GM12878 (cell line): Measurements from ENCODE around the gene NLGN1. TPM values are rescaled to one million over a fixed set of nuclear protein-coding genes. Genes with fewer than 3 reads are reported as not detected.

Experiments
- ATAC-seq: fragments of 200-7000 bp; cut with Tn5 transposase; 3 replicates; pipeline ENCODE4 v1.9.1; 2020; ENCODE audit warnings: mild to moderate bottlenecking, moderate library complexity
- BruUV-seq: library from RNA; stranded (reverse); fragments of 400-500 nt; replicated peaks from 2 replicates; lab custom pipeline; 2021; lab: Mats Ljungman, UMichigan
- CTCF ChIA-PET: fragments of 300-600 bp; sonication (Branson Sonifier 250); formaldehyde crosslinking; extraction: SDS; loops from one replicate; lab custom pipeline; 2021; ENCODE audit warnings: inconsistent platforms; lab: Yijun Ruan, JAX
- POLR2A ChIA-PET: fragments of 350-600 bp; formaldehyde crosslinking; extraction: SDS; loops from one replicate; lab custom pipeline; 2021; ENCODE audit warnings: inconsistent platforms; lab: Charles Lee
- RAD21 ChIA-PET: fragments of 300-600 bp; sonication (Branson Sonifier 250); formaldehyde crosslinking; loops from one replicate; lab custom pipeline; 2023; ENCODE audit warnings: antibody characterized with exemption; ENCODE audit not compliant: unreplicated experiment; lab: Charles Lee
- SMC1A ChIA-PET: fragments of 300-600 bp; sonication (Branson Sonifier 250); formaldehyde crosslinking; loops from one replicate; lab custom pipeline; 2023; ENCODE audit not compliant: unreplicated experiment, uncharacterized antibody; lab: Charles Lee
- DNase-seq: peaks from one replicate; pipeline ENCODE4 v3.0.0-alpha.2; 2011; ENCODE audit warnings: low read depth, low spot score
- FAIRE-seq: peaks from 3 replicates; lab custom pipeline; 2011; peaks lifted over from hg19 to GRCh38; lab: Jason Lieb, UNC
- H2AFZ ChIP-seq: 2 replicates; pipeline ENCODE4 v1.6.0; 2011; ENCODE audit warnings: low read depth, low read length, control low read depth; ENCODE audit not compliant: control insufficient read depth
- H3K27ac ChIP-seq: 2 replicates; pipeline ENCODE4 v1.5.1; 2011; ENCODE audit warnings: control low read depth; ENCODE audit not compliant: control insufficient read depth, insufficient read depth
- H3K27me3 ChIP-seq, 2 experiments: replicated peaks in 1 of 2; 2 replicates each; pipeline versions ENCODE4 v1.6.0 to v1.6.1; 2011; ENCODE audit warnings: low read length in 1 of 2; ENCODE audit not compliant: control insufficient read depth in 2 of 2, insufficient read depth in 2 of 2
- H3K36me3 ChIP-seq, 2 experiments: 2 replicates each; pipeline ENCODE4 v1.5.1; 2011; ENCODE audit warnings: low read length in 1 of 2; ENCODE audit not compliant: control insufficient read depth in 2 of 2, insufficient read depth in 2 of 2
- H3K4me1 ChIP-seq: 2 replicates; pipeline ENCODE4 v1.6.1; 2011; ENCODE audit warnings: mild to moderate bottlenecking, low read length, moderate library complexity, mixed read lengths; ENCODE audit not compliant: control insufficient read depth, insufficient read depth
- H3K4me2 ChIP-seq: 2 replicates; pipeline ENCODE4 v1.6.0; 2011; ENCODE audit warnings: control low read depth; ENCODE audit not compliant: control insufficient read depth, insufficient read depth
- H3K4me3 ChIP-seq: fragments of 200-600 bp; sonication (generic); 2 replicates; pipeline ENCODE4 v1.5.1; 2016
- H3K79me2 ChIP-seq: 2 replicates; pipeline ENCODE4 v1.6.0; 2011; ENCODE audit warnings: low read length; ENCODE audit not compliant: control insufficient read depth, insufficient read depth
- H3K9ac ChIP-seq: 2 replicates; pipeline ENCODE4 v1.8.0; 2011; ENCODE audit warnings: low read length, control low read depth, mixed read lengths; ENCODE audit not compliant: control insufficient read depth, insufficient read depth
- H3K9me3 ChIP-seq: replicated peaks from 3 replicates; pipeline ENCODE4 v1.5.1; 2011; ENCODE audit warnings: mild to moderate bottlenecking, low read length; ENCODE audit not compliant: control insufficient read depth, insufficient read depth
- H4K20me1 ChIP-seq: 2 replicates; pipeline ENCODE4 v1.6.0; 2011; ENCODE audit not compliant: control insufficient read depth, insufficient read depth
- EGR1 ChIP-seq, 2 experiments: IDR thresholded peaks; 1 replicate in 1 of 2; 2 replicates in 1 of 2; pipeline ENCODE4 v1.6.1; 2011 to 2012; ENCODE audit warnings: low read depth in 2 of 2, low read length in 2 of 2, borderline replicate concordance in 1 of 2, mild to moderate bottlenecking in 1 of 2, moderate library complexity in 1 of 2
- HDAC6 ChIP-seq: fragments of 200-600 bp; sonication (generic); IDR thresholded peaks from one replicate; pipeline ENCODE4 v1.8.0; 2017; ENCODE audit warnings: antibody characterized with exemption; ENCODE audit not compliant: unreplicated experiment
- MAX ChIP-seq: IDR thresholded peaks from 2 replicates; pipeline ENCODE4 v1.6.1; 2012; ENCODE audit warnings: low read depth, low read length, improper control_type of control experiment
- MLLT1 ChIP-seq: fragments of 450-650 bp; IDR thresholded peaks from 2 replicates; pipeline ENCODE4 v1.6.1; 2016; ENCODE audit warnings: mild to moderate bottlenecking
- NR2C1 ChIP-seq: fragments of 450-650 bp; IDR thresholded peaks from 2 replicates; pipeline ENCODE4 v1.6.1; 2017; ENCODE audit warnings: antibody characterized with exemption, mild to moderate bottlenecking, moderate library complexity
- RB1 ChIP-seq: fragments of 450-650 bp; formaldehyde crosslinking; IDR thresholded peaks from 2 replicates; pipeline ENCODE4 v1.6.1; 2017; ENCODE audit warnings: mild to moderate bottlenecking, borderline replicate concordance
- ZNF592 ChIP-seq: fragments of 450-650 bp; IDR thresholded peaks from 2 replicates; pipeline ENCODE4 v1.6.1; 2017; ENCODE audit warnings: mild to moderate bottlenecking, moderate library complexity
- WGBS: methylation state at CpG from one replicate; pipeline ENCODE4 v1.1.6; 2016; ENCODE audit warnings: low lambda C conversion rate; ENCODE audit not compliant: insufficient replicate concordance, insufficient coverage; ENCODE audit errors: missing lambda C conversion rate; 5-methylcytosine and 5-hydroxymethylcytosine counted together
- in situ Hi-C: fragments of 300-500 bp; cut with MboI; formaldehyde crosslinking; loops from 9 replicates; pipeline ENCODE4 v1.14.3; 2018; ENCODE audit warnings: mixed read lengths
- intact Hi-C: fragments of 100-400 bp; cut with micrococcal nuclease; formaldehyde crosslinking; loops from one replicate; pipeline ENCODE4 v1.14.2; 2022; ENCODE audit not compliant: unreplicated experiment
- polyA plus RNA-seq, 11 experiments: library from polyadenylated mRNA; depleted of rRNA in 4 of 11; unstranded in 6 of 11; stranded (reverse) in 5 of 11; fragments of >200 nt; fragmentation: Nextera tagmentation in 4 of 11; fragmentation: Illumina TruSeq in 1 of 11; extraction: Ambion mirVana in 4 of 11; extraction: Trizol in 1 of 11; gene quantifications; 1 replicate in 1 of 11; 2 replicates in 10 of 11; pipeline versions ENCODE4 v1.2.1 to v1.2.3, GENCODE V29; 2011 to 2016; ENCODE audit warnings: inconsistent platforms in 2 of 11, missing spikeins in 2 of 11, low read depth in 1 of 11
- total RNA-seq, 4 experiments: library from RNA; depleted of rRNA in 3 of 4; stranded (reverse); fragments of >200 nt in 3 of 4; fragmentation: Illumina TruSeq in 1 of 4; extraction: Trizol in 1 of 4; gene quantifications; 2 replicates each; pipeline versions ENCODE4 v1.2.1 to v1.2.3, GENCODE V29; 2013 to 2021

NLGN1 gene
- total and polyA plus RNA-seq, 10 of the 15 experiments (the other 5 are each of a cell fraction or from before 2014, with no cell fraction given) = not detected

- POLR2A ChIA-PET = no interaction called here
- SMC1A ChIA-PET = interaction anchor here (0.6 kb wide), 1 partner anchor 140 kb away, joined by 3 read pairs; no protein-coding TSS in a partner anchor
- RAD21 ChIA-PET = no interaction called here
These were observed 373.4 kb downstream of the NLGN1 start for GRCh38 chr3:173770796-173771573.

More at GRCh38 chr3:173770796-173771573, 373.4 kb downstream of the NLGN1 start:
- no peak overlapping the region for H3K4me2 ChIP-seq
- in situ Hi-C loops (no loop called here), intact Hi-C loops (no loop called here)
- ATAC-seq = no peak
- no peak overlapping the region for H3K27ac ChIP-seq
- no TSS peak for BruUV-seq
- TF ChIP-seq MAX = no peak
- no peak for TF ChIP-seq ZNF592
- TF ChIP-seq HDAC6 = no peak
- TF ChIP-seq EGR1 (IDR thresholded peaks at IDR 0.05; ENCODE audit: borderline replicate concordance in 1 of 2, low read depth in 2 of 2, low read length in 2 of 2) = no peak
- TF ChIP-seq NR2C1 = no peak
- TF ChIP-seq MLLT1 = no peak
- no peak for TF ChIP-seq RB1
- CTCF ChIA-PET = no interaction called here
- H3K79me2 ChIP-seq = no peaks in the 10 kb centered on the region
- no peak overlapping the region for H2AFZ ChIP-seq
- no peaks in the 10 kb centered on the region for H3K27me3 ChIP-seq
- DNase-seq = no peak
- no peak for FAIRE-seq
- H3K4me3 ChIP-seq = no peak overlapping the region
- H3K9ac ChIP-seq = no peak overlapping the region
- H3K4me1 ChIP-seq = no peaks in the 10 kb centered on the region
- 0% methylated on average over 3 of the region's 3 CpGs for WGBS
- no peaks in the 10 kb centered on the region for H3K9me3 ChIP-seq
- no peaks in the 10 kb centered on the region for H4K20me1 ChIP-seq
- no peaks in the 10 kb centered on the region for H3K36me3 ChIP-seq
